ENCODE results near the gene SMPX. TPM values are rescaled to one million over a fixed set of nuclear protein-coding genes. Genes with fewer than 3 reads are reported as not detected.

SMPX gene
- total RNA-seq, 1 donor from 2014 or later, result not detected

DNA sequence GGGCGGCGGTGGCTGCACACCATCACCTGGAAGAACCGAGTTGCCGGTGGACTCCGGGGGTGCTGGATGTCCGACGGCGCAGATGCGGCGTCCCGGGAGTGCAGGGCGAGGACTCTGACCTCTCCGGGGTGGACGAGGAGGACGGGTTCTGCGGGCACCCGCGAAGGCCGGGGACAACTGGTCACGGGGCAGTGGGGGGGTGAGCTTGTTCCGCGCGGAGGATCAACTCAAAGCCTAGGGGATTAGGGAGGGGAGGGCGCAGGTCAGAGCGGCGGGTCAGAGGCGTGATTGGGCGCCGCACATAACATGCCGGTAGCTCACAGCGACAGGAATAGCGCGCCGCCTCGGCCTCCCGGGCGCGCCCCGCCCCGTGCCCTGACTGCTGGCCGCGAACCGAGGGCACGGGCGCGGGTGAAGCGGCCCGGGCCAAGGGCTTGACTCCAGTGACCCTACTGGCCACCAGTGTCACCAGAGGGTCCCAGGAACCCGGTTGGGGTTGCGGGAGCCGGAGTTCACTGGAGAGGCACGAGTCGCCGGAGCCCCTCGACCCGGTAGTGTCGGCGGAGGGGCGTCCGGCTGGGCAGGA is 99.7 kb downstream of the SMPX start, which contains the start of gene KLHL34:
Gene KLHL34 (minus strand): TSS at position 179 of the 586 bp plus-strand sequence. CDS start 542 bp downstream, outside the sequence.
- intact Hi-C loops (cut with micrococcal nuclease), result no loop called here

DNA sequence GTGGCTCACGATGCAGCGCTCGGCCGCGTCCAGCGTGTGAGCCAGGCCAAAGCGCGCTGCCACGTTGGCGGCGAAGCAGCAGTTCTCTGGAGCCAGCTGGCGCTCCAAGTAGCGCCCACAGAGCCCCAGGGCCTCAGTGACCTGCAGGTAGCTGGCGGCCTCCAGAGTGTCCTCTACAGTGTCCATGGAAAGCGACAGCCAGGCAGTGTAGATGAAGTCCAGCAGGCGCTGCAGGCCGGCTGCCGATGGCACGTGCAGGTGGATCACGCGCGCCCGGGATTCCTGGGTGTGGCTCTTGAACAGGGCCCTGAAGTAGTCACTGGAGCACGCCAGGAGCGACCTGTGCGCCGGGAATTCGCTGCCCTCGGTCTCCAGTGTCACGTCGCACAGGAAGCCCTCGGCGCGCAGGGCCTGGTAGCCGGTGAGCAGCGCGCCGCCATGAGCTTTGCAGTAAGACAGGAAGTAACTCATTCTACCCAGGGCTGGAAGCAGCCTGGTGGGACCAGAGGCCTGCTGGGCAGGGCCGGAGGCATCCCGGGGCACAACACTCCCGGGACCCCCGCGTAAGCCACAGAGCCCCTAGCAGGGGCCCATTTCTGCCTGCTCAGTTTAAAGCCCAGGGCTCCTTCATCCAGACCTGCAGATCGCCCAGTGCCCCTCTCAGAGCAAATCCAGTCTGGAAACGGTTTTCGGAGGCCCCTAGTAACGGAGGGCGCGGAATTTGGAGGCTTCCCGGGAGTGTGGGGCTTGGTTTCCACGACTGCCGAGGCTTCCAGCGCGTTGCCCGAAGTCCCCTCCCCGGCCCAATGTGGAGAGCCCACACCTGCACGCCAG is 100.4 kb downstream of the SMPX start:
- intact Hi-C loops (cut with micrococcal nuclease), result no loop called here

DNA sequence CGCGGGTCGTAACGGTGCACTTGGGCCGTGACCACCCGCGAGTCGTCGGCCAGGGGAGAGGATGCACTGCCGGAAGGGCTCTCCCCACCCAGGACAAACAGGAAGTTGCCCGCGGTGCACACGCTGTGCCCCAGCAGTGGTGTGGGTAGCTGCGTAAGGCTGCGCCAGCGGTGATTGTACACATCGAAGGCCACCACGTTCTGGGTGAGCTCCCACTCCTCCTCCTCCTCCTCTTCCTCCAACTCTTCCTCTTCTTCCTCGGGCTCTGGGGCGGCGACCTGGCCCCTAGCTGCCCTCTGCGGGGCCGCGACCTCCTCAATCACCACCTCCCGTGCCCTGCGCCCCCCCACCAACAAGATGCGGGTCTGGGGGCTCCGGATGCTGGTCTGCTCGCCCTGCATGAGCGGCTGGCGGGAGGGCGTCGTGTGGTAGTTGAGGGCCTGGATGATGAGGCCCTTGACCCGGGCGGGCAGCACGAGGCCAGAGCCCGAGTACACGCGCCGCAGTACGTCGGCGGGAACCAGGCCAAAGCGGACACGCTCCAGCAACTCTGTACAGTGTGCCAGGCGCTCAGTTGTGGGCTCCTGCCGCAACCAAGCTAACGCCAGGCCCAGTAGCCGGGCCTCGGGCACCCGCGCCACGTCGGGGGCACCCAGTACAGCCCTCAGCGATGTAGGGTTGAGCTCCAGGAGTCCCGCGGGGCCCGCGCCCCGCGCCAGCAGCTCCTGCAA is 101.2 kb downstream of the SMPX start:
- intact Hi-C loops (cut with micrococcal nuclease), result no loop called here

Other genes with a start within 250 kb of the SMPX start
- 0.18 and 0.39 TPM in 2 replicates for gene KLHL34, start 99.8 kb downstream of the SMPX start, total RNA-seq
- gene MBTPS2, start 81.5 kb upstream of the SMPX start, total RNA-seq, result 9.4 and 10.0 TPM in 2 replicates
- gene YY2, start 97.9 kb upstream of the SMPX start, total RNA-seq, result 2.1 and 2.3 TPM in 2 replicates
- 66.8 and 70.7 TPM in 2 replicates for gene SMS, start 182.6 kb upstream of the SMPX start, total RNA-seq